ENCODE measurements around the gene MPRIP. TPM values are rescaled to one million over a fixed set of nuclear protein-coding genes. Genes with fewer than 3 reads are reported as not detected.

MPRIP gene
- polyA plus RNA-seq, 1 of the 3 experiments (the other 2 are of a cell fraction) = 64.4 TPM

GRCh38 chr17:17020821-17021193 is 21.4 kb upstream of the MPRIP start:
- Histone ChIP-seq H3K9me3 (no peaks in the 10 kb centered on the region), H4K20me1 (ENCODE audit: insufficient read depth) (no peaks in the 10 kb centered on the region), H3K79me2 (ENCODE audit: insufficient read depth) (no peaks in the 10 kb centered on the region), H3K27ac (ENCODE audit: low read depth in 2 of 2, low read length in 1 of 2) (no peak overlapping the region), H3K9ac (no peak overlapping the region), H2AFZ (ENCODE audit: low read depth) (no peak overlapping the region), H3K4me3 (ENCODE audit: low read depth in 2 of 2, low read length in 1 of 2) (no peak overlapping the region), H3K36me3 (replicated peaks in 1 of 2; ENCODE audit: control insufficient read depth in 1 of 2, insufficient read depth in 2 of 2, low read length in 1 of 2) (no peaks in the 10 kb centered on the region), H3K4me1 (ENCODE audit: control insufficient read depth in 1 of 2, insufficient read depth in 2 of 2, low read depth in 1 of 2, low read length in 1 of 2) (peaks cover 3 to 25% of the 10 kb centered on the region in 2 experiments; a peak in 1 of 4 replicates), H3K27me3 (ENCODE audit: insufficient read depth) (no peaks in the 10 kb centered on the region), H3F3A (replicated peaks; ENCODE audit: insufficient read depth) (no peaks in the 10 kb centered on the region), H3K9me2 (no peaks in the 10 kb centered on the region), H3K4me2 (no peak overlapping the region)
- CTCF ChIA-PET = interaction anchor here (0.7 kb wide), 1 partner anchor 38 kb away, joined by 3 read pairs; no protein-coding TSS in a partner anchor
- POLR2A ChIA-PET = no interaction called here
- TF ChIP-seq NFIC (IDR thresholded peaks at IDR 0.05; ENCODE audit: borderline replicate concordance) = no peak
- no peak for TF ChIP-seq RFX5 (IDR thresholded peaks at IDR 0.05; ENCODE audit: low read length)
- TF ChIP-seq SIN3A (IDR thresholded peaks at IDR 0.05; ENCODE audit: borderline replicate concordance, low read depth, low read length) = no peak
- no peak for TF ChIP-seq JUND (IDR thresholded peaks at IDR 0.05)
- no peak for TF ChIP-seq IRF3 (IDR thresholded peaks at IDR 0.05; ENCODE audit: low read depth, low read length)
- no peak for TF ChIP-seq FOXM1 (IDR thresholded peaks at IDR 0.05; ENCODE audit: low read depth)
- no peak for TF ChIP-seq NRF1 (IDR thresholded peaks at IDR 0.05; ENCODE audit: low read depth, low read length)
- 94% methylated on average over 8 of the region's 8 CpGs for WGBS (ENCODE audit: low lambda C conversion rate)
- DNase-seq = no peak

- no peaks in the 10 kb centered on the region for H3K9me2 ChIP-seq
- no peaks in the 10 kb centered on the region for H3K79me2 ChIP-seq (ENCODE audit: insufficient read depth)
- no peak for DNase-seq
- H3K4me1 ChIP-seq (ENCODE audit: control insufficient read depth in 1 of 2, insufficient read depth in 2 of 2, low read depth in 1 of 2, low read length in 1 of 2) = peaks cover 3 to 26% of the 10 kb centered on the region in 2 experiments; a peak in 1 of 4 replicates
- H3K27me3 ChIP-seq (ENCODE audit: insufficient read depth) = no peaks in the 10 kb centered on the region
- 65% methylated on average over 15 of the region's 15 CpGs for WGBS (ENCODE audit: low lambda C conversion rate)
- no peaks in the 10 kb centered on the region for H4K20me1 ChIP-seq (ENCODE audit: insufficient read depth)
- no peaks in the 10 kb centered on the region for H3K36me3 ChIP-seq (replicated peaks in 1 of 2; ENCODE audit: control insufficient read depth in 1 of 2, insufficient read depth in 2 of 2, low read length in 1 of 2)
- no peak overlapping the region for H3K9ac ChIP-seq
- H2AFZ ChIP-seq (ENCODE audit: low read depth) = no peak overlapping the region
- TF ChIP-seq EZH2phosphoT487 (IDR thresholded peaks at IDR 0.05; ENCODE audit: borderline replicate concordance, low read depth) (no peak), TAF1 (IDR thresholded peaks at IDR 0.05; ENCODE audit: borderline replicate concordance, low read depth, low read length) (no peak), USF2 (IDR thresholded peaks at IDR 0.05; ENCODE audit: borderline replicate concordance, low read depth, low read length) (no peak), PBX3 (IDR thresholded peaks at IDR 0.05) (no peak), CTCF (IDR thresholded peaks at IDR 0.05) (no peak), ZBTB33 (IDR thresholded peaks at IDR 0.05; ENCODE audit: borderline replicate concordance, low read depth) (no peak), NRF1 (IDR thresholded peaks at IDR 0.05; ENCODE audit: low read depth, low read length) (no peak), TCF12 (IDR thresholded peaks at IDR 0.05) (no peak), CHD2 (IDR thresholded peaks at IDR 0.05; ENCODE audit: low read length, partially characterized antibody) (no peak)
- H3K4me3 ChIP-seq (ENCODE audit: low read depth in 2 of 2, low read length in 1 of 2) = no peak overlapping the region
- ChIA-PET CTCF (no interaction called here), POLR2A (no interaction called here)
- H3K27ac ChIP-seq (ENCODE audit: low read depth in 2 of 2, low read length in 1 of 2) = no peak overlapping the region
- no peaks in the 10 kb centered on the region for H3K9me3 ChIP-seq
- H3F3A ChIP-seq (replicated peaks; ENCODE audit: insufficient read depth) = no peaks in the 10 kb centered on the region
- H3K4me2 ChIP-seq = no peak overlapping the region
These were observed 20.9 kb upstream of the MPRIP start for GRCh38 chr17:17021194-17021863.
